Lung (tissue), 12 donors: ENCODE measurements around the gene CAND1. TPM values are rescaled to one million over a fixed set of nuclear protein-coding genes. Genes with fewer than 3 reads are reported as not detected.

Experiments used
- ATAC-seq: fragments of 200-7000 bp; cut with Tn5 transposase; one replicate; pipeline ENCODE4 v1.9.1; 2020; ENCODE audit warnings: moderate number of reproducible peaks; ENCODE audit not compliant: insufficient read depth, low FRiP score
- DNase-seq, 3 donors: peaks; one replicate each; pipeline ENCODE4 v3.0.0-alpha.2; 2013 to 2017
- H3K27ac ChIP-seq, 2 donors: one replicate each; pipeline ENCODE4 v1.5.1; 2013; ENCODE audit warnings: mild to moderate bottlenecking in 2 of 2, moderate library complexity in 2 of 2, control low read depth in 1 of 2, inconsistent platforms in 1 of 2, low read depth in 1 of 2, low read length in 1 of 2
- H3K27me3 ChIP-seq, 3 donors: one replicate each; pipeline ENCODE4 v1.5.1; 2013; ENCODE audit warnings: low read length in 2 of 3; ENCODE audit not compliant: control insufficient read depth in 3 of 3, insufficient read depth in 3 of 3
- H3K36me3 ChIP-seq, 4 donors: one replicate each; pipeline ENCODE4 v1.5.1; 2013; ENCODE audit warnings: low read length in 4 of 4, mild to moderate bottlenecking in 1 of 4, moderate library complexity in 1 of 4; ENCODE audit not compliant: control insufficient read depth in 4 of 4, insufficient read depth in 4 of 4
- H3K4me1 ChIP-seq, 5 donors: one replicate each; pipeline ENCODE4 v1.5.1; 2013; ENCODE audit warnings: low read length in 5 of 5, mild to moderate bottlenecking in 2 of 5, moderate library complexity in 1 of 5; ENCODE audit not compliant: control insufficient read depth in 5 of 5, insufficient read depth in 5 of 5
- H3K4me3 ChIP-seq: one replicate; pipeline ENCODE4 v1.5.1; 2013; ENCODE audit warnings: mild to moderate bottlenecking, control low read depth, moderate library complexity
- H3K9ac ChIP-seq, 2 donors: one replicate each; pipeline ENCODE4 v1.5.1; 2013; ENCODE audit warnings: low read length in 2 of 2, control low read depth in 1 of 2; ENCODE audit not compliant: insufficient read depth in 1 of 2
- H3K9me3 ChIP-seq, 4 donors: one replicate each; pipeline ENCODE4 v1.5.1; 2013; ENCODE audit warnings: low read length in 3 of 4, mild to moderate bottlenecking in 1 of 4, moderate library complexity in 1 of 4; ENCODE audit not compliant: control insufficient read depth in 4 of 4, insufficient read depth in 3 of 4
- CTCF ChIP-seq: IDR thresholded peaks from 2 replicates; pipeline ENCODE4 v1.5.1; 2012; ENCODE audit warnings: mild to moderate bottlenecking; ENCODE audit errors: control extremely low read depth, extremely low read depth
- WGBS, 2 donors: extraction: QIAGEN DNeasy Blood & Tissue Kit; methylation state at CpG; one replicate each; pipeline ENCODE4 v1.1.7; 2013; 5-methylcytosine and 5-hydroxymethylcytosine counted together
- polyA plus RNA-seq, 2 donors: library from polyadenylated mRNA; stranded (reverse); fragments of 200-250 nt; gene quantifications; one replicate each; pipeline ENCODE4 v1.2.1, GENCODE V29; 2013
- total RNA-seq, 2 donors: library from RNA; depleted of rRNA in 1 of 2; stranded (reverse); fragments of >200 nt in 1 of 2; gene quantifications; one replicate each; pipeline ENCODE4 v1.2.1, GENCODE V29; 2014 to 2021
- donor health status: control.
- donor health status: control.
- donor health status: Bipolar disorder and iron deficiency.
- donor health status: healthy.
- donor health status: DM: yes; HTN: yes; CAD: no.

Gene CAND1
- total and polyA plus RNA-seq, 4 donors: 12.9 to 194 (median 66.0) TPM

- TF ChIP-seq CTCF: no peak
- WGBS, 2 donors: 85 to 96% methylated on average over 5 of the region's 5 CpGs
- Histone ChIP-seq H3K36me3 (peaks cover 2 to 11% (median 5%) of the 10 kb centered on the region in 4 donors), H3K27me3 (no peaks in the 10 kb centered on the region), H3K4me3 (no peak overlapping the region), H3K27ac (no peak overlapping the region), H3K9me3 (no peaks in the 10 kb centered on the region), H3K4me1 (peaks cover 0 to 6% (median 0%) of the 10 kb centered on the region in 5 donors), H3K9ac (no peak overlapping the region)
- no peak for ATAC-seq
- no peak for DNase-seq
These were observed 18.2 kb downstream of the CAND1 start for GRCh38 chr12:67287311-67287710.

- no peak for TF ChIP-seq CTCF
- Histone ChIP-seq H3K36me3 (peaks cover 2 to 8% (median 5%) of the 10 kb centered on the region in 4 donors), H3K9me3 (no peaks in the 10 kb centered on the region), H3K27ac (no peak overlapping the region), H3K9ac (no peak overlapping the region), H3K4me3 (no peak overlapping the region), H3K4me1 (peaks cover 0 to 6% (median 0%) of the 10 kb centered on the region in 5 donors), H3K27me3 (no peaks in the 10 kb centered on the region)
- WGBS, 2 donors: 78 to 96% methylated on average over 2 of the region's 2 CpGs
- no peak for DNase-seq
- ATAC-seq: no peak
These were observed 19.4 kb downstream of the CAND1 start for GRCh38 chr12:67288561-67288960.

GRCh38 chr12:67290378-67290777, 21.2 kb downstream of the CAND1 start:
- DNase-seq (no peak), ATAC-seq (no peak)
- Histone ChIP-seq H3K9ac (no peak overlapping the region), H3K27ac (no peak overlapping the region), H3K36me3 (peaks cover 1 to 14% (median 4%) of the 10 kb centered on the region in 4 donors), H3K27me3 (no peaks in the 10 kb centered on the region), H3K4me3 (no peak overlapping the region), H3K9me3 (no peaks in the 10 kb centered on the region), H3K4me1 (peaks cover 0 to 6% (median 0%) of the 10 kb centered on the region in 5 donors)
- TF ChIP-seq CTCF: no peak
- 99 to 100% methylated on average over 2 of the region's 2 CpGs for WGBS, 2 donors

GRCh38 chr12:67299526-67299925, 30.4 kb downstream of the CAND1 start:
- TF ChIP-seq CTCF: no peak
- WGBS, 2 donors: 66 to 79% methylated on average over 2 of the region's 2 CpGs
- ATAC-seq (no peak), DNase-seq (no peak)
- Histone ChIP-seq H3K27me3 (no peaks in the 10 kb centered on the region), H3K4me3 (no peak overlapping the region), H3K4me1 (peaks cover 0 to 6% (median 0%) of the 10 kb centered on the region in 5 donors), H3K27ac (no peak overlapping the region), H3K36me3 (peaks cover 9 to 29% (median 15%) of the 10 kb centered on the region in 4 donors), H3K9ac (no peak overlapping the region), H3K9me3 (no peaks in the 10 kb centered on the region)
